H1 (cell line): Measurements from ENCODE around the gene GRK5. TPM values are rescaled to one million over a fixed set of nuclear protein-coding genes. Genes with fewer than 3 reads are reported as not detected.
A peak's percentile ranks its signal among the peaks of the same experiment; 100 is the strongest.

ENCODE experiments used
- CTCF ChIA-PET: fragments of 300-600 bp; sonication (Branson Sonifier 250); formaldehyde crosslinking; loops from one replicate; lab custom pipeline; 2021; ENCODE audit not compliant: partially characterized antibody; lab: Charles Lee
- POLR2A ChIA-PET: fragments of 300-600 bp; sonication (Branson Sonifier 250); formaldehyde crosslinking; loops from one replicate; lab custom pipeline; 2021; ENCODE audit warnings: inconsistent platforms; ENCODE audit not compliant: partially characterized antibody; lab: Charles Lee
- DNase-seq, 2 experiments: peaks; one replicate each; pipeline versions ENCODE4 v3.0.0 to v3.0.0-alpha.2; 2010 to 2022; ENCODE audit warnings: low spot score in 2 of 2, low read depth in 1 of 2, mixed read lengths in 1 of 2
- FAIRE-seq: peaks from 2 replicates; lab custom pipeline; 2011; peaks lifted over from hg19 to GRCh38; lab: Jason Lieb, UNC
- H2AFZ ChIP-seq: 2 replicates; pipeline ENCODE4 v1.8.1; 2012; ENCODE audit warnings: low read length, inconsistent platforms
- H2AK5ac ChIP-seq: 2 replicates; pipeline ENCODE4 v1.6.1; 2013; ENCODE audit warnings: low read depth, low read length
- H2BK120ac ChIP-seq: replicated peaks from 2 replicates; pipeline ENCODE3; 2013; ENCODE audit warnings: low read depth, low read length, inconsistent platforms
- H2BK12ac ChIP-seq: 2 replicates; pipeline ENCODE4 v1.6.1; 2013; ENCODE audit warnings: low read depth, low read length
- H2BK15ac ChIP-seq: 2 replicates; pipeline ENCODE4 v1.6.1; 2013; ENCODE audit warnings: low read length
- H2BK20ac ChIP-seq: 2 replicates; pipeline ENCODE4 v1.6.1; 2013; ENCODE audit warnings: low read length
- H2BK5ac ChIP-seq: 2 replicates; pipeline ENCODE4 v1.6.1; 2013; ENCODE audit warnings: low read depth, low read length
- H3K14ac ChIP-seq: 2 replicates; pipeline ENCODE4 v1.6.1; 2013; ENCODE audit warnings: inconsistent platforms; ENCODE audit not compliant: insufficient read length
- H3K18ac ChIP-seq: 2 replicates; pipeline ENCODE4 v1.6.1; 2013; ENCODE audit warnings: low read length; ENCODE audit errors: extremely low read depth
- H3K23ac ChIP-seq: 2 replicates; pipeline ENCODE4 v1.6.1; 2013; ENCODE audit warnings: inconsistent platforms; ENCODE audit not compliant: insufficient read length
- H3K23me2 ChIP-seq: 2 replicates; pipeline ENCODE4 v1.6.1; 2013; ENCODE audit warnings: low read depth, low read length
- H3K27ac ChIP-seq: 2 replicates; pipeline ENCODE4 v1.6.1; 2011; ENCODE audit warnings: low read depth, low read length, inconsistent platforms
- H3K27me3 ChIP-seq, 4 experiments: replicated peaks in 1 of 4; 1 replicate in 1 of 4; 2 replicates in 3 of 4; pipeline versions ENCODE4 v1.6.1 to v1.8.1; 2011 to 2013; ENCODE audit warnings: low read length in 3 of 4, mild to moderate bottlenecking in 3 of 4, inconsistent platforms in 2 of 4, mixed read lengths in 2 of 4, moderate library complexity in 1 of 4; ENCODE audit not compliant: control insufficient read depth in 3 of 4, insufficient read depth in 3 of 4; ENCODE audit errors: extremely low read depth in 1 of 4
- H3K36me3 ChIP-seq, 4 experiments: 2 replicates each; pipeline versions ENCODE4 v1.6.1 to v1.8.1; 2011 to 2013; ENCODE audit warnings: mild to moderate bottlenecking in 4 of 4, low read length in 3 of 4, moderate library complexity in 2 of 4, control low read depth in 1 of 4, inconsistent platforms in 1 of 4; ENCODE audit not compliant: insufficient read depth in 4 of 4, control insufficient read depth in 2 of 4
- H3K4ac ChIP-seq: replicated peaks from 2 replicates; pipeline ENCODE3; 2013; ENCODE audit warnings: low read length, low read depth, mixed read lengths, inconsistent platforms; ENCODE audit not compliant: insufficient read length
- H3K4me1 ChIP-seq, 4 experiments: replicated peaks in 1 of 4; 1 replicate in 1 of 4; 2 replicates in 3 of 4; pipeline versions ENCODE4 v1.6.1 to v1.8.1; 2011 to 2013; ENCODE audit warnings: low read length in 3 of 4, inconsistent platforms in 2 of 4, mixed read lengths in 1 of 4; ENCODE audit not compliant: insufficient read depth in 4 of 4, control insufficient read depth in 3 of 4
- H3K4me2 ChIP-seq, 2 experiments: 2 replicates each; pipeline versions ENCODE4 v1.6.1 to v1.8.1; 2011 to 2013; ENCODE audit warnings: low read depth in 2 of 2, low read length in 2 of 2, control low read depth in 1 of 2, inconsistent platforms in 1 of 2, mild to moderate bottlenecking in 1 of 2; ENCODE audit not compliant: insufficient read depth in 1 of 2
- H3K4me3 ChIP-seq, 4 experiments: fragments of 200-600, 300-600 bp in 1 of 4; sonication (generic), shearing (Covaris generic), sonication (Bioruptor Twin) in 1 of 4; 2 replicates each; pipeline versions ENCODE4 v1.5.1 to v1.8.1; 2011 to 2016; ENCODE audit warnings: low read length in 4 of 4, low read depth in 3 of 4, control low read depth in 2 of 4, inconsistent platforms in 2 of 4, mild to moderate bottlenecking in 2 of 4, mixed read lengths in 1 of 4, moderate library complexity in 1 of 4; ENCODE audit not compliant: insufficient read depth in 2 of 4; ENCODE audit errors: extremely low read depth in 1 of 4
- H3K56ac ChIP-seq: replicated peaks from 2 replicates; pipeline ENCODE3; 2013; ENCODE audit warnings: low read depth, mild to moderate bottlenecking, mixed read lengths, low read length, inconsistent platforms; ENCODE audit not compliant: insufficient read length
- H3K79me1 ChIP-seq: 2 replicates; pipeline ENCODE4 v1.6.1; 2013; ENCODE audit warnings: low read depth, low read length, control low read depth
- H3K79me2 ChIP-seq, 2 experiments: 2 replicates each; pipeline versions ENCODE4 v1.6.1 to v1.8.1; 2012 to 2013; ENCODE audit warnings: low read length in 2 of 2, mild to moderate bottlenecking in 2 of 2, inconsistent platforms in 1 of 2; ENCODE audit not compliant: insufficient read depth in 2 of 2, control insufficient read depth in 1 of 2
- H3K9ac ChIP-seq, 4 experiments: replicated peaks in 1 of 4; 1 replicate in 1 of 4; 2 replicates in 3 of 4; pipeline versions ENCODE4 v1.6.1 to v1.8.1; 2011 to 2013; ENCODE audit warnings: low read depth in 3 of 4, low read length in 3 of 4, control low read depth in 2 of 4, mild to moderate bottlenecking in 2 of 4, moderate library complexity in 2 of 4, inconsistent platforms in 1 of 4; ENCODE audit errors: extremely low read depth in 1 of 4
- H3K9me3 ChIP-seq, 2 experiments: 2 replicates each; pipeline versions ENCODE4 v1.6.1 to v1.8.1; 2012 to 2013; ENCODE audit warnings: mild to moderate bottlenecking in 2 of 2, moderate library complexity in 2 of 2, control low read depth in 1 of 2, inconsistent platforms in 1 of 2, low read depth in 1 of 2, low read length in 1 of 2, mixed read lengths in 1 of 2; ENCODE audit not compliant: insufficient read depth in 2 of 2
- H4K20me1 ChIP-seq, 2 experiments: replicated peaks in 1 of 2; 2 replicates each; pipeline versions ENCODE3 to v1.8.1; 2011 to 2013; ENCODE audit warnings: inconsistent platforms in 2 of 2, low read length in 2 of 2, mild to moderate bottlenecking in 1 of 2; ENCODE audit not compliant: insufficient read depth in 2 of 2, control insufficient read depth in 1 of 2
- H4K5ac ChIP-seq: 2 replicates; pipeline ENCODE4 v1.6.1; 2013; ENCODE audit warnings: low read length, low read depth, mixed read lengths, inconsistent platforms; ENCODE audit not compliant: insufficient read length
- H4K8ac ChIP-seq: 2 replicates; pipeline ENCODE4 v1.8.0; 2013; ENCODE audit warnings: mild to moderate bottlenecking, moderate library complexity, low read length, inconsistent platforms; ENCODE audit not compliant: insufficient read depth; ENCODE audit errors: extremely low read depth
- H4K91ac ChIP-seq: replicated peaks from 2 replicates; pipeline ENCODE3; 2013; ENCODE audit warnings: low read length, mixed read lengths, inconsistent platforms; ENCODE audit not compliant: insufficient read length
- ASH2L ChIP-seq: fragments of 200-600, 300-600 bp; sonication (generic); IDR thresholded peaks from one replicate; pipeline ENCODE4 v1.7.1; 2017; ENCODE audit warnings: low read length
- BACH1 ChIP-seq: IDR thresholded peaks from 2 replicates; pipeline ENCODE4 v1.6.1; 2012; ENCODE audit warnings: low read length, improper control_type of control experiment
- CBX5 ChIP-seq: fragments of 300-800, 300-1000 bp; sonication (generic); IDR thresholded peaks from 2 replicates; pipeline ENCODE4 v1.7.1; 2016; ENCODE audit warnings: antibody characterized with exemption, low read length, low read depth
- CHD2 ChIP-seq: IDR thresholded peaks from 2 replicates; pipeline ENCODE4 v1.6.1; 2012; ENCODE audit warnings: low read length, improper control_type of control experiment
- EP300 ChIP-seq, 2 experiments: IDR thresholded peaks; 1 replicate in 1 of 2; 2 replicates in 1 of 2; pipeline ENCODE4 v1.6.1; 2011 to 2012; ENCODE audit warnings: low read depth in 2 of 2, low read length in 2 of 2, mild to moderate bottlenecking in 2 of 2, borderline replicate concordance in 1 of 2, inconsistent platforms in 1 of 2, moderate library complexity in 1 of 2
- HDAC6 ChIP-seq: IDR thresholded peaks from one replicate; pipeline ENCODE4 v1.7.1; 2012; ENCODE audit warnings: low read depth, mild to moderate bottlenecking, inconsistent platforms, low read length, moderate library complexity
- JUN ChIP-seq: IDR thresholded peaks from 2 replicates; pipeline ENCODE4 v1.6.1; 2011; ENCODE audit warnings: low read depth, mild to moderate bottlenecking, improper control_type of control experiment, low read length
- JUND ChIP-seq: IDR thresholded peaks from 2 replicates; pipeline ENCODE4 v1.6.1; 2011; ENCODE audit warnings: mild to moderate bottlenecking, improper control_type of control experiment, low read length
- MAFK ChIP-seq: IDR thresholded peaks from 2 replicates; pipeline ENCODE4 v1.6.1; 2012; ENCODE audit warnings: low read depth, mild to moderate bottlenecking, improper control_type of control experiment, low read length
- PHF8 ChIP-seq: fragments of 200-600 bp; sonication (generic); conservative IDR thresholded peaks from 2 replicates; pipeline ENCODE4 v1.7.1; 2012; ENCODE audit warnings: low read depth, mild to moderate bottlenecking, inconsistent platforms, low read length, moderate library complexity
- RFX5 ChIP-seq: IDR thresholded peaks from 2 replicates; pipeline ENCODE4 v1.6.1; 2011; ENCODE audit warnings: low read depth, low read length, improper control_type of control experiment, borderline replicate concordance
- SIX5 ChIP-seq: IDR thresholded peaks from 2 replicates; pipeline ENCODE4 v1.6.1; 2011; ENCODE audit warnings: mild to moderate bottlenecking, low read depth, low read length
- TCF12 ChIP-seq: IDR thresholded peaks from 2 replicates; pipeline ENCODE4 v1.6.1; 2011; ENCODE audit warnings: low read depth, mild to moderate bottlenecking, low read length
- WGBS, 2 experiments: shearing (Covaris generic) in 1 of 2; methylation state at CpG; one replicate each; pipeline versions ENCODE4 v1.1.6 to v1.1.7; 2013 to 2015; ENCODE audit warnings: low lambda C conversion rate in 2 of 2, mixed read lengths in 2 of 2, inconsistent platforms in 1 of 2, low coverage in 1 of 2, missing lambda C conversion rate in 1 of 2; ENCODE audit not compliant: insufficient replicate concordance in 2 of 2, insufficient coverage in 1 of 2, insufficient read length in 1 of 2; ENCODE audit errors: extremely low coverage in 1 of 2, missing lambda C conversion rate in 1 of 2; 5-methylcytosine and 5-hydroxymethylcytosine counted together
- polyA plus RNA-seq, 7 experiments: library from polyadenylated mRNA; depleted of rRNA in 3 of 7; stranded (reverse) in 5 of 7; unstranded in 2 of 7; fragments of >200 nt in 5 of 7; fragments of 200-250 nt in 2 of 7; gene quantifications; 1 replicate in 5 of 7; 2 replicates in 1 of 7; 4 replicates in 1 of 7; pipeline versions ENCODE4 v1.2.1 to v1.2.3, GENCODE V29; 2011 to 2013; ENCODE audit warnings: missing spikeins in 2 of 7, mixed read lengths in 2 of 7
- total RNA-seq: library from RNA; stranded (reverse); fragmentation: NEBNext Ultra II Directional; extraction: Animal tissue kit (Norgen Biotek cat#: 25700); gene quantifications from 2 replicates; pipeline ENCODE4 v1.2.1, GENCODE V29; 2021
- TF ChIP-seq, protein P1 (sequence below): IDR thresholded peaks from 2 replicates; pipeline ENCODE4 v1.6.1; 2012; ENCODE audit warnings: inconsistent platforms

GRK5 gene
- total and polyA plus RNA-seq, 2 of the 8 experiments (the other 6 are each of a cell fraction or from before 2014, with no cell fraction given) = 0.54 to 2.5 TPM

DNA sequence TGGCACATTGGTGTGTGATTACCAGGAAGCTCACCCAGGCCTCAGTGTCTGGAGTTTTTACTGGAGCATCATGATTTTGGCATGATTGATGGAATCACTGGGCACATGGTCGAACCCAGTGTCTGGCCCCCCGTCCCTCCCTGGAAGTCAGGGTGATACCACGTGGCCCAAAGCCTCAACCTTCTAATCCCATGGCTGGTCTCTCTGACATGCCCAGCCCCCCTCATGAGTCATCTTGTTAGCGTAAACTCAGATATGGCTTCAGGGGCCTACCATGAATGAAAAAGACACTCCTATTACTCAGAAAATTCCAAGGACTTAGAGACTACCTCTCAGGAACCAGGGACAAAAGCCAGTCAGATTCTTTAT, 109.3 kb downstream of the GRK5 start:
- Histone ChIP-seq H2BK5ac (peak overlapping the region; percentile 86; the same call in 1 of the 2 replicates), H3K79me2 (no peaks in the 10 kb centered on the region), H2BK120ac (no peak overlapping the region), H4K91ac (no peak overlapping the region), H3K27me3 (no peaks in the 10 kb centered on the region), H3K4me3 (no peak overlapping the region), H3K18ac (peak overlapping the region; percentile 73), H3K4me2 (peak overlapping the region; percentile 4 to 28; a peak in 1 of 4 replicates), H4K5ac (no peak overlapping the region), H3K36me3 (no peaks in the 10 kb centered on the region), H3K9me3 (no peaks in the 10 kb centered on the region), H4K20me1 (peaks cover 0 to 5% of the 10 kb centered on the region in 2 experiments), H3K9ac (no peak overlapping the region), H3K27ac (no peak overlapping the region), H3K4ac (peak overlapping the region; percentile 46), H3K79me1 (no peaks in the 10 kb centered on the region), H3K23ac (no peak overlapping the region), H2BK12ac (peak overlapping the region; percentile 98; the same call in 1 of the 2 replicates), H3K56ac (no peak overlapping the region), H2AFZ (no peak overlapping the region), H2BK15ac (peak overlapping the region; percentile 73; the same call in 1 of the 2 replicates), H4K8ac (no peak overlapping the region), H2BK20ac (peak overlapping the region; percentile 90; the same call in 1 of the 2 replicates), H2AK5ac (0 out of 2 replicates have a peak overlapping the region, but pooled peaks have one; percentile 41), H3K23me2 (peaks cover 6% of the 10 kb centered on the region; the same call in 1 of the 2 replicates), H3K14ac (no peak overlapping the region), H3K4me1 (peaks cover 12 to 33% (median 23%) of the 10 kb centered on the region in 4 experiments)
- 77% methylated on average over 4 of the region's 4 CpGs; no CpG with 5 or more reads in 1 of the 2 experiments for WGBS, 2 experiments
- FAIRE-seq = no peak
- DNase-seq = no peak
- POLR2A ChIA-PET = interaction anchor here (1.2 kb wide), 1 partner anchor 15 kb away, joined by 3 read pairs; no protein-coding TSS in a partner anchor
- CTCF ChIA-PET = interaction anchor here (1.1 to 1.7 kb wide), 5 partner anchors 11 to 127 kb away, joined by 3 to 5 read pairs (median 3); no protein-coding TSS in a partner anchor
- TF ChIP-seq CBX5 (no peak), JUND (peak; percentile 77), HDAC6 (no peak), TCF12 (no peak), BACH1 (no peak), ASH2L (no peak), PHF8 (no peak), MAFK (no peak), EP300 (IDR thresholded peaks at IDR 0.05; ENCODE audit: borderline replicate concordance in 1 of 2, low read depth in 2 of 2, low read length in 2 of 2) (no peak), RFX5 (no peak), CHD2 (no peak), SIX5 (no peak), JUN (0 out of 2 replicates have a peak, but pooled peaks have one; percentile 5)
- TF ChIP-seq, protein P1, sequence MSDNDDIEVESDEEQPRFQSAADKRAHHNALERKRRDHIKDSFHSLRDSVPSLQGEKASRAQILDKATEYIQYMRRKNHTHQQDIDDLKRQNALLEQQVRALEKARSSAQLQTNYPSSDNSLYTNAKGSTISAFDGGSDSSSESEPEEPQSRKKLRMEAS = peak; percentile 44; the same call in 1 of the 2 replicates
